ENCODE data around the gene SLC9C1.

Gene SLC9C1

GRCh38 chr3:112097378-112097777, 196.6 kb downstream of the SLC9C1 start:
- no peak for DNase-seq

GRCh38 chr3:112096176-112096575, 197.8 kb downstream of the SLC9C1 start:
- no peak for DNase-seq

GRCh38 chr3:112095731-112096130, 198.3 kb downstream of the SLC9C1 start:
- no peak for DNase-seq

- no peak for DNase-seq
Observed at GRCh38 chr3:112093180-112093522, 200.9 kb downstream of the SLC9C1 start.

- no peak for DNase-seq
Observed at GRCh38 chr3:112092496-112093179, 201.4 kb downstream of the SLC9C1 start.

- no peak for DNase-seq
Observed at GRCh38 chr3:112090887-112091586, 203.0 kb downstream of the SLC9C1 start.
